IPS DF 6.9 (cell line): ENCODE measurements around the gene FAM20C.

ENCODE experiments used
- DNase-seq: peaks from one replicate; pipeline ENCODE4 v3.0.0-alpha.2; 2013; ENCODE audit warnings: low read depth, low spot score
- H3K27ac ChIP-seq: one replicate; pipeline ENCODE4 v1.5.1; 2013; ENCODE audit warnings: low read length, control low read depth
- H3K27me3 ChIP-seq: 2 replicates; pipeline ENCODE4 v1.6.1; 2013; ENCODE audit warnings: mild to moderate bottlenecking, low read length; ENCODE audit not compliant: control insufficient read depth, insufficient read depth
- H3K36me3 ChIP-seq: 2 replicates; pipeline ENCODE4 v1.6.1; 2013; ENCODE audit warnings: low read length; ENCODE audit not compliant: control insufficient read depth, insufficient read depth
- H3K4me1 ChIP-seq: 2 replicates; pipeline ENCODE4 v1.6.1; 2013; ENCODE audit warnings: low read length; ENCODE audit not compliant: control insufficient read depth, insufficient read depth
- H3K4me3 ChIP-seq: 2 replicates; pipeline ENCODE4 v1.5.1; 2013; ENCODE audit warnings: mild to moderate bottlenecking, low read length
- H3K9me3 ChIP-seq: 2 replicates; pipeline ENCODE4 v1.6.1; 2013; ENCODE audit warnings: low read length, inconsistent platforms; ENCODE audit not compliant: control insufficient read depth, insufficient read depth
- WGBS: extraction: QIAGEN DNeasy Blood & Tissue Kit; methylation state at CpG from one replicate; pipeline ENCODE4 v1.1.7; 2013; ENCODE audit warnings: mixed read lengths, missing lambda C conversion rate; ENCODE audit not compliant: insufficient read length, insufficient coverage; 5-methylcytosine and 5-hydroxymethylcytosine counted together

The FAM20C gene

GRCh38 chr7:253581-254336 is 61.4 kb downstream of the FAM20C start:
- no peak for DNase-seq
- H3K4me3 ChIP-seq: no peak overlapping the region
- no peaks in the 10 kb centered on the region; the same call in 1 of the 2 replicates for H3K9me3 ChIP-seq
- no peaks in the 10 kb centered on the region for H3K27me3 ChIP-seq
- WGBS: no CpG with 5 or more reads among the region's 41 CpGs
- no peaks in the 10 kb centered on the region for H3K4me1 ChIP-seq
- H3K36me3 ChIP-seq: peaks cover 33% of the 10 kb centered on the region
- H3K27ac ChIP-seq: no peak overlapping the region

GRCh38 chr7:254337-255037 is 62.1 kb downstream of the FAM20C start:
- WGBS: no CpG with 5 or more reads among the region's 31 CpGs
- Histone ChIP-seq H3K9me3 (peaks cover under 1% of the 10 kb centered on the region; the same call in 1 of the 2 replicates), H3K4me3 (no peak overlapping the region), H3K27ac (no peak overlapping the region), H3K27me3 (no peaks in the 10 kb centered on the region), H3K36me3 (peaks cover 37% of the 10 kb centered on the region), H3K4me1 (no peaks in the 10 kb centered on the region)
- DNase-seq: no peak

GRCh38 chr7:255038-255435 is 62.7 kb downstream of the FAM20C start:
- peaks cover 39% of the 10 kb centered on the region for H3K36me3 ChIP-seq
- no CpG with 5 or more reads among the region's 19 CpGs for WGBS
- peaks cover 5% of the 10 kb centered on the region; the same call in 1 of the 2 replicates for H3K9me3 ChIP-seq
- no peak overlapping the region for H3K27ac ChIP-seq
- no peak overlapping the region for H3K4me3 ChIP-seq
- no peaks in the 10 kb centered on the region for H3K27me3 ChIP-seq
- DNase-seq: no peak
- H3K4me1 ChIP-seq: no peaks in the 10 kb centered on the region

GRCh38 chr7:255721-256361 is 63.5 kb downstream of the FAM20C start:
- H3K4me3 ChIP-seq: no peak overlapping the region
- H3K27me3 ChIP-seq: no peaks in the 10 kb centered on the region
- H3K36me3 ChIP-seq: peaks cover 43% of the 10 kb centered on the region
- peaks cover 11% of the 10 kb centered on the region; the same call in 1 of the 2 replicates for H3K9me3 ChIP-seq
- H3K27ac ChIP-seq: no peak overlapping the region
- H3K4me1 ChIP-seq: no peaks in the 10 kb centered on the region
- no CpG with 5 or more reads among the region's 44 CpGs for WGBS
- DNase-seq: no peak

GRCh38 chr7:256461-256940 is 64.1 kb downstream of the FAM20C start:
- Histone ChIP-seq H3K27ac (no peak overlapping the region), H3K36me3 (peaks cover 43% of the 10 kb centered on the region), H3K4me1 (no peaks in the 10 kb centered on the region), H3K9me3 (peaks cover 16% of the 10 kb centered on the region; the same call in 1 of the 2 replicates), H3K27me3 (no peaks in the 10 kb centered on the region), H3K4me3 (no peak overlapping the region)
- no peak for DNase-seq
- no CpG with 5 or more reads among the region's 38 CpGs for WGBS

- Histone ChIP-seq H3K4me3 (no peak overlapping the region), H3K27me3 (no peaks in the 10 kb centered on the region), H3K36me3 (peaks cover 43% of the 10 kb centered on the region), H3K4me1 (no peaks in the 10 kb centered on the region), H3K9me3 (peaks cover 21% of the 10 kb centered on the region), H3K27ac (no peak overlapping the region)
- WGBS: no CpG with 5 or more reads among the region's 29 CpGs
- DNase-seq: no peak
Measured at GRCh38 chr7:256981-257646, 64.7 kb downstream of the FAM20C start.

GRCh38 chr7:257647-257992 is 65.2 kb downstream of the FAM20C start:
- peaks cover 39% of the 10 kb centered on the region for H3K36me3 ChIP-seq
- WGBS: no CpG with 5 or more reads among the region's 5 CpGs
- peaks cover 26% of the 10 kb centered on the region for H3K9me3 ChIP-seq
- H3K27ac ChIP-seq: no peak overlapping the region
- no peaks in the 10 kb centered on the region for H3K4me1 ChIP-seq
- H3K27me3 ChIP-seq: no peaks in the 10 kb centered on the region
- no peak overlapping the region for H3K4me3 ChIP-seq
- DNase-seq: no peak

GRCh38 chr7:258476-259190 is 66.3 kb downstream of the FAM20C start:
- WGBS: no CpG with 5 or more reads among the region's 31 CpGs

GRCh38 chr7:259191-259505 is 66.8 kb downstream of the FAM20C start:
- Histone ChIP-seq H3K4me3 (no peak overlapping the region), H3K9me3 (peaks cover 28% of the 10 kb centered on the region), H3K27me3 (no peaks in the 10 kb centered on the region), H3K4me1 (no peaks in the 10 kb centered on the region), H3K27ac (no peak overlapping the region), H3K36me3 (peaks cover 37% of the 10 kb centered on the region)
- DNase-seq: no peak
- WGBS: no CpG with 5 or more reads among the region's 15 CpGs

More at GRCh38 chr7:258476-259190, 66.3 kb downstream of the FAM20C start:
- H3K27me3 ChIP-seq: no peaks in the 10 kb centered on the region
- peaks cover 37% of the 10 kb centered on the region for H3K36me3 ChIP-seq
- H3K27ac ChIP-seq: no peak overlapping the region
- H3K4me3 ChIP-seq: no peak overlapping the region
- DNase-seq: no peak
- no peaks in the 10 kb centered on the region for H3K4me1 ChIP-seq
- peaks cover 28% of the 10 kb centered on the region for H3K9me3 ChIP-seq
